Activated CD8-positive, alpha-beta memory T cell treated with anti-CD3 and anti-CD28 coated beads, Interleukin-2, amount 50 U/mL, for 1 hour (primary cell): ENCODE measurements around the gene DPYSL4.
"Not testable (repeated sequence)": the region's sequence is repeated elsewhere in the genome, so short reads cannot be mapped to it uniquely, and the experiment has no call there.

Experiments used
- DNase-seq: peaks from one replicate; pipeline ENCODE4 v3.0.0-alpha.2; 2020; ENCODE audit errors: extremely low read depth

Gene DPYSL4

DNA sequence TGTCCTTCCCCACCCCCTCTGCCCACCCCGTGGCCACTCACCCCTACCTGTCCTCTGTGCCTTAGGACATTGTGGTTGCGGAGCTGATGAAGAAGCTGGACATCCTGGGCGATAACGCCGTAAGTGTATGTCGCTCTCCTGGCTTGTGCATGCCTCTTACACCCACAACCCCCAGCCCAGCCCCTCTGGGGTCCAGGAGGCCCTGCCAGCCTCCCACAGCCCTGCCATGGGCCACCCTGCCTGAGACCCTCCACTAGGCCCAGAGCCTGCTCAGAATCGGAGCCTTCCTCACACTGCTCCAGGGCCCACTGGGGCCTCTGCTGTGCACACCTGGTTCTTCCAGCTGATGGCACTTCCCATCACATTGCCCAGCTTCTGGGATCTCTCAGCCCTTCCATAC is 36.8 kb upstream of the DPYSL4 start:
- no peak for DNase-seq

DNA sequence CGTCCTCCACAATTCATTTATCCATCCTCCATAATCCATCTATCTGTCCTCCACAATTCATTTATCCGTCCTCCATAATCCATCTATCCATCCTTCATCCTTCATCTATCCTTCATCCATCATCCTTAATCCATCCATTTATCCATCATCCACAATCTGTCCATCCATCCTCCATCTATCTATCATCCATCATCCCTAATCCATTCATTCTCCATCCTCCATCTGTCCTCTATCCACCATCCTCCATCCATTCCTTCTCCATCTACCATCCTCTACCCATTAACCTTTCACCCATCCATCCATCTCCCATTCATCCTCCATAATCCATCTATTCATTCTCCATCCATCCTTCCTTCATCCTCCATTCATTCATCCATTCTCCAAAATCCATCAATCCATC is 36.0 kb upstream of the DPYSL4 start:
- no peak for DNase-seq

DNA sequence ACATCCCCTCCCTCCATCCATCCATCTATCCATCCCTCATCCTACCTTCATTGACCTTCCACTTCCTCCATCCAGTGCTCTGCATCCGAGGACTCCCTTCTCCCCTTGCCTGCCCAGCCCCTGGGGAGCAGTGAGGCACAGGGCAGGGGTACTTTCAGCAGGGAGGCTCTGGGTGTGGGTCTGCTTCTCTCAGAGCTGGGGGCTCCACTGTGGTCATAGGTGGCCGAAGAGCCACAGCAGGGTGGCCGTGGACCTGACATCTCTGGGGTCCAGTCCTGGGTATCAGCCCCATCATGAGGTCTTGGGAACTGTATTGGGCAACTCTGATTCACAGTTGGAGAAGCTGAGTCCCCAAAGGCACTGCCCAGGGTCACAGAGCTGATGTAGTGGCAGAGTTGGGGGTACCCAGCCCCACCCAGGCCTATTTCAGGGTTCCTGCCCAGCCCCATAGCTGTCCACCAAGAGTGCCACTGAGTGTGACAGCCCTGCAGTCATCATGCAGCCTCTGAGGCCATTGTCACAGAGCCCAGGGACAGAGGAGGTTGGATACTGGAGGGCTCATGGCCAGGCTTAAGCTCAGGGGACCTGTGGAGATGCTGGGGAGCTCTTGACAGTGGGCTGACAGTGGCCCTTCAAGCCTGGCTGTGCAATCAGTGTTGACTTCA is 35.3 kb upstream of the DPYSL4 start:
- DNase-seq = no peak

DNA sequence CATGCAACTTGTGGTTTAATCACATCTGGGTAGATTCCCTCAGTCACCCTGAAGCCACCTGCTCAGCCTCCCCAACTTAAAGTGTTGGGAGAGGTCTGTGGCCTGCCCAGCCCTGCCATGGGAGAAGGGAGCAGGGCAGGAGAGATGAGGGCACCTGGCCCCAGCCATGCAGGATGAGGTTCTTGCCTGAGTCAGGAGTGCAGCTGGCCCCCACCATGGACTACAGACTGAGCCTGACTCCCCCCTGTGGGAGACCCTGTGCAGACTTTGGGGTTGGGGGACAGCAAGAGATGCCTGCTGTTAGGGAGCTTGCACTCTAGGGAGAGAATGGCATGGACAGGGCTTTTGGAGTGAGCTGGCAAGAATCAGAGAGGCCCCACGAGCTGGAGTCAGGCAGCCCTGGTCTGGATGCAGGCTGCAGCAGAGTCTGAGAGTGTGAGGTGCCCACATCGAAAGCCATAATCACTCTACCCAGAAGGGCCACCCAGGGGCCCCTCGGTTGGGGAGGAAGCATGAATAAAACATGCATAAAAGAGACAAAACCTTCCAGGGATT is 34.7 kb upstream of the DPYSL4 start:
- DNase-seq = no peak

DNA sequence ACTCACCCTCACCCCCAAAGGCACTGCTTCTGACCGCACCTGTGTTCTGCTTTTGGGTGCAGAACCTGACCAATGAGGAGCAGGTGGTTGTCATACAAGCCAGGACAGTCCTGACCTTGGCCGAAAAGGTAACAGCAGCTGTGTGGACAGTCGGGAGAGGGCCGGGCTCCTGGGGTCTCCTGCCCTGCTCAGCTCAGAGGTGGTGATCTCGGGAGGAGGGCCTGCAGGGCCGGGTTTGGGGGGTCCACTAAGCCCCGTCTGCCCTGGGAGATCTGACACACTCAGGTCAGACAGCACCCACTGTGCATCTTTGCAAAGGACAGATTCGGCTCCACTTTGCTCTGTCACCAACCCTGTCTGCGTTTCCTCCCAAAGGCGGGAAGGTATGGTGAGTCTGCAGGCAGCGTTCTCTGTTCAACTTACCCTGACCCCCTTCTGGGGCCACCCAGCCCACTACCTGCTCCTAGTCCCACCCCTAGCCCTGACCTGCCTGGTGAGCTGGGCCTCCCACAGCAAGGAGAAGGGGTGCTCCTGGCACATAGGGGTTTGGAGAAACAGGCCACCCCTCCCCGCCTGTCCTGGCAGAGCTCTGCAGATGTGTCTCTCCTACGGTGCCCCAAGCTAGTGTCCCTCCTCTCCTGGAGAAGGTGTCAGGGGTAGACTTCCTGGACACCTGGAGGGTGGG is 33.7 kb upstream of the DPYSL4 start:
- no peak for DNase-seq

DNA sequence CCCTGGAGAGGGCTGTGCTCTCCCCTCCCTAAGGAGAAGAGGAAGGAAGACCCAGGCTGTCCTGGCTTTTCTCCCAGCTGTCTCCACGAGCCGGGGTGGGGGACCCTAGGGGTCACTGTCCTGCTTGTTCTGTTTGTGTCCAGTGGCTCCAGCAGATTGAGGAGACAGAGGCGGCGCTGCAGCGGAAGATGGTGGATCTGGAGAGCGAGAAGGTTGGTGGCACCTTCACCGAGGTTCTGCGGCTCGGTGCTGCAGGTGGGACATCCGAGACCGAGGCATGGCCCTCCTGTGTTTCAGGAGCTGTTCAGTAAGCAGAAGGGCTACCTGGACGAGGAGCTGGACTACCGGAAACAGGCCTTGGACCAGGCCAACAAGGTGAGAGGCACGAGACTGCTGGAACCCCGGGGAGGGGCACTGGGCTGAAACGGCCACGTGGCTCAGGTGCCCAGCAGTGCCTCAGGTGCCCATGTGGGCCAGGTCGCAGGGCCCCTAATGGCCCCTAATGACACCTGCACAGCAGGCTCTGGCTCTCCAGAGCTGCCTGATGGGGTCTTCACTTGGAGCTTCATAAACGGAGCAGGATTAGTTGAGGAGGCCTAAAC is 33.0 kb upstream of the DPYSL4 start:
- DNase-seq = no peak

DNA sequence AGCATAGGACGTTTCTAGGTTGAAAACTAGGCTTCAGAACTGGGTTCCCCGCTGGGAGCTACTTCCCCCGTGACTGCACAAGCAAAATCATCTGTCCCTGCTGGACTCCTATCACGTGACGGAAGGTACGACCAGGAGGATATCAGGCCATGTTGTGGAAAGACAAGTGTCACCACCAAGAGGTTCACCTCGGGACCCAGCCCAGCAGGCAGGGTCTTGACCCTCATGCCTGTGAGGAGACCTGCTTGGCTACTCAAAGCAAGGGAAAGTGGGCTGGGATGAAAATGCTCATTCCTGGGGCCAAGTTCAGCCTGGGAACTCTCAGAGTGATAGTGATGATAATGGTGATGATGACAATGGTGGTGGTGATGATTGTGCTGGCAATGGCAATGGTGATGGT is 32.3 kb upstream of the DPYSL4 start:
- no peak for DNase-seq

DNA sequence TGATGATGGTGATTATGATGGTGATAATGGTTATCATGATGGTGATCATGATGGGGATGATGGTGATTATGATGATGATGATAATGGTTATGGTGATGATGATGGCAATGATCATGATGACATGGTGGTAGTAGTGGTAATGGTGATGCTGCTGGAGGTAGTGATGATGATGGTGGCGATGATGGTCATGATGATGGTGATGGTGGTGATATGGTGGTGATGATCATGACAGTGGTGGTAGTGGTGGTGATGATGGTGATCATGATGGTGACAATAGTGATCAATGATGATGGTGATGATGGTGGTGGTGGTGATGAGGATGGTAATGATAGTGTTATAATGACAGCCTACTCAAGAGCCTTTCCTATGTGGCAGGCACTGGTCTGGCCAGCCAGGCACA is 31.8 kb upstream of the DPYSL4 start:
- DNase-seq = no peak

DNA sequence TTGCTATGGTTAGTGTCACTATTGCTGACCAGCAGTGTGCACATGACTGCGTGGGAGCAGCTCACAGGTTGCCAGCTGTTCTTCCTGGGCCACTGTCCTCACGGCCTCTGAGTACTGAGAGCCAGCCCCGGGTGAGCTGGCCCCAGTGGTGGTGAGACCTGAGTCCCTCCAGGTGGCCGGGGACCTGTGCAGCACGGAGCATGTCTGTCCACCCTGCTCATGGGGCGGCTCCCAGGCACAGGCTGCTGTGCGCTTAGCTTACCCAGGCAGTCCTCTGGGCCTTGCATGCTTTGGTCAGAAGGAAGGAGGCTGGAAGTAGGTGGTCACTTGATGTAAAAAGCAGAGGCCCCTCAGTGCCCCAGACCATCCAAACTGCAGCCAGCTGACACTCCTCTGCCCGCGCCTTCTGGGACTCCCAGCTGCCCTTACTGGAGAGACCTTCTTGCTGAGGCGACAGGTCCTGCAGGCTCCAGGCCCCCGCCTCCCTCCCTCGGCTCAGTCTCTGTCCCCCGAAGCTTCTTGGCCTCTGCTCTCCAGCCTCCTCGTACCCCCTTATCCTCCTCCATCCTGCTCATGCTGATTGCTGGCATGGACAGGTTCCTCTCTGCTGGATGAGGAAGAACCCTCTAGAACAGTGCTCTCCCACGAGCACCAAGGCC is 30.9 kb upstream of the DPYSL4 start:
- DNase-seq = no peak

DNA sequence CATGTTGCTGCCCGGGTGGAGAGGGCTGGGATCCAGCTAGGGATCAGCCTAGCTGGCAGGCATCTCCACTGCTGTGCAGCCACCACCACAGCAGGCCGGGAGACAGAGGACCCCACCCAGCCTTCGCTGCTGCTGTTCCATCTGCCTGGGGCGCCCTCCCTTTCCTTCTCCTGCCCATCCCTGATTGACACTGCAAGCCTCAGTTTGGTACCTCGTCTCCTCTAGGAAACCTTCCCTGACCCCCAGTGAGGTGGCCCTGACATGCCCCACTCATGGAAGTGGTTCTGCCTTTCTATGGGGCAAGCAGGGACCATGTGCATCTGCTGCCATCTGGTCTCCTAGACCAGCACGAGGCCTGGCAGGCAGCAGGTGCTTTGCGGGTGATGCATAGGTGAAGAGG is 30.4 kb upstream of the DPYSL4 start:
- no peak for DNase-seq

DNA sequence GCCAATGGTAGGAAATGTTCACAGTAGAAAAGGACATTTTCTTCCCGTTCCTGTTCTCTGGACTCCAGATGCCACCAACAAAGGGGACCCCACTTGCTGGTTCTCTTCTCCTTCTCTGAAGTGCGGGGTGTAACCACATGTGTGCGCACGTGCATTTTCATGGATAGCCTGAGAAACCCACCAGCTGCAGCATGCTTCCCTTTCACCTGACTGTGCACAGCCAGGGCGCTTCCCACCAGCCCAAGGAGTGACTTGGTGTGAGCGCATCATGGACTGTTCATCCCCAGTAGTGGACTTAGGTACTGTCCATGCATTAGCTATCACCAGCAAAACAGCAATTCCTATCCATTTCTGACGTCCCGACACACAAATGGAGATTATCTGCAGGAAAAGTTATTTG is 29.6 kb upstream of the DPYSL4 start:
- no peak for DNase-seq

DNA sequence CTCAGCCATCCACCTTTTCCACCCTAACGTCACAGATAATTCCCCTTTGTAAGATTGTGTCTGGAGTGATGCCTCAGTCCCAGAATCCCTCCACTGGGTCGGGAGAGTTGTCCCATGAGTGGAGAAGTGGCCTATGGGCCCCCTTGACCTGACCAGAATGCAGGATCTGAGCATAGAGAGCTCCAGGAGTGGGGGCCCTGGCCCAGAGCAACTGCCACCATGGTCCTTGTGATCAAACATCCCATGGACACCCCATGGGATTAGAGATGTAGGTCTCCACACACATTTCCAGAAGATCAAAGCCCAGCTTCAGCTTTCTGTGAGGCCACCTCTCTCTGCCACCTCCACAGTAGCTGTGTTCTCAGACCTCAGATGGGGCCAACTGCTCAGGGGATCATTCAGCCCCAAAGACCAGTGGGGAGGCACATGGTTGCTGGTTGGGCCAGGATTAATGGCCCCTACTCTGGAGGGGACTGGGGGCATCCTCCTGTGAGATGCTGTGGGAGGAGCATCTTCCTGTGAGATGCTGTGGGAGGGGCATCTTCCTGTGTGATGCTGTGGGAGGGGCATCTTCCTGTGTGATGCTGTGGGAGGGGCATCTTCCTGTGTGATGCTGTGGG is 28.5 kb upstream of the DPYSL4 start:
- no peak for DNase-seq

DNA sequence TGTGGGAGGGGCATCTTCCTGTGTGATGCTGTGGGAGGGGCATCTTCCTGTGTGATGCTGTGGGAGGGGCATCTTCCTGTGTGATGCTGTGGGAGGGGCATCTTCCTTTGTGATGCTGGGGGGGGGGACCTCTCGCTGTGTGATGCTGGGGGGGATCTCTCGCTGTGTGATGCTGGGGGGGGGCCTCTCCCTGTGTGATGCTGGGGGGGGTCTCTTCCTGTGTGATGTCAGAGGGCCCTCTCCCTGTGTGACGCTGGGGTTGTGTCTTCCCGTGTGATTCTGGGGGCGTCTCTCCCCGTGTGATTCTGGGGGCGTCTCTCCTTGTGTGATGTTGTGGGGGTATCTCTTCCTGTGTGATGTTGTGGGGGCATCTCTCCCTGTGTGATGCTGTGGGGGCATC is 27.9 kb upstream of the DPYSL4 start:
- no peak for DNase-seq

DNA sequence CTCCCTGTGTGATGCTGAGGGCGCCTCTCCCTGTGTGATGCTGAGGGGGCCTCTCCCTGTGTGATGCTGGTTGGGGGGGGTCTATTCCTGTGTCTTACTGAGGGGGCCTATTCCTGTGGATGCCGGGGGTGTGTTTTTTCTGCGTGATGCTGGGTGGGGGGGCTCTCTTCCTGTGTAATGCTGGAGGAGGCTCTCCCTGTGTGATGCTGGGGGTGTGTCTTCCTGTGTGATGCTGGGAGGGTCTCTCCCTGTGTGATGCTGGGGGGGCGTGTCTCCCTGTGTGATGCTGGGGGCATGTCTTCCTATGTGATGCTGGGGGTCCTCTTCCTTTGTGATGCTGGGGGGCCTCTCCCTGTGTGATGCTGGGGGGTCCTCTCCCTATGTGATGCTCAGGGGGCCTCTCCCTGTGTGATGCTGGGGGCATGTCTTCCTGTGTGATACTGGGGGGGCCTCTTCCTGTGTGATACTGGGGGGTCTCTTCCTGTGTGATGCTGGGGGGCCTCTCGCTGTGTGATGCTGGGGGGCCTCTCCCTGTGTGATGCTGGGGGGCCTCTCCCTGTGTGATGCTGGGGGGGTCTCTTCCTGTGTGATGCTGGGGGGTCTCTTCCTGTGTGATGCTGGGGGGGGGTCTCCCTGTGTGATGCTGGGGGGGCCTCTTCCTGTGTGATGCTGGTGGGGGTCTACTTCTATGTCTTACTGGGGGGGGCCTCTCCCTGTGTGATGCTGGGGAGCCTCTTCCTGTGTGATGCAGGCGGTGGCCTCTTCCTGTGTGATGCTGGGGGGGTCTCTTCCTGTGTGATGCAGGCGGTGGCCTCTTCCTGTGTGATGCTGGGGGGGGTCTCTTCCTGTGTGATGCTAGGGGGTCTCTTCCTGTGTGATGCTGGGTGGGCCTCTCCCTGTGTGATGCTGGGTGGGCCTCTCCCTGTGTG is 27.2 kb upstream of the DPYSL4 start:
- not testable (repeated sequence) for DNase-seq

DNA sequence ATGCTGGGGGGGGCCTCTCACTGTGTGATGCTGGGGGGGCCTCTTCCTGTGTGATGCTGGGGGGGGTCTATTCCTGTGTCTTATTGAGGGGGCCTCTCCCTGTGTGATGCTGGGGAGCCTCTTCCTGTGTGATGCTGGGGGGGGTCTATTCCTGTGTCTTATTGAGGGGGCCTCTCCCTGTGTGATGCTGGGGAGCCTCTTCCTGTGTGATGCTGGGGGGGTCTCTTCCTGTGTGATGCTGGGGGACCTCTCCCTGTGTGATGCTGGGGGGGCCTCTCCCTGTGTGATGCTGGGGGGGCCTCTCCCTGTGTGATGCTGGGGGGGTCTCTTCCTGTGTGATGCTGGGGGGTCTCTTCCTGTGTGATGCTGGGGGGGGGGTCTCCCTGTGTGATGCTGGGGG is 26.5 kb upstream of the DPYSL4 start:
- not testable (repeated sequence) for DNase-seq

DNA sequence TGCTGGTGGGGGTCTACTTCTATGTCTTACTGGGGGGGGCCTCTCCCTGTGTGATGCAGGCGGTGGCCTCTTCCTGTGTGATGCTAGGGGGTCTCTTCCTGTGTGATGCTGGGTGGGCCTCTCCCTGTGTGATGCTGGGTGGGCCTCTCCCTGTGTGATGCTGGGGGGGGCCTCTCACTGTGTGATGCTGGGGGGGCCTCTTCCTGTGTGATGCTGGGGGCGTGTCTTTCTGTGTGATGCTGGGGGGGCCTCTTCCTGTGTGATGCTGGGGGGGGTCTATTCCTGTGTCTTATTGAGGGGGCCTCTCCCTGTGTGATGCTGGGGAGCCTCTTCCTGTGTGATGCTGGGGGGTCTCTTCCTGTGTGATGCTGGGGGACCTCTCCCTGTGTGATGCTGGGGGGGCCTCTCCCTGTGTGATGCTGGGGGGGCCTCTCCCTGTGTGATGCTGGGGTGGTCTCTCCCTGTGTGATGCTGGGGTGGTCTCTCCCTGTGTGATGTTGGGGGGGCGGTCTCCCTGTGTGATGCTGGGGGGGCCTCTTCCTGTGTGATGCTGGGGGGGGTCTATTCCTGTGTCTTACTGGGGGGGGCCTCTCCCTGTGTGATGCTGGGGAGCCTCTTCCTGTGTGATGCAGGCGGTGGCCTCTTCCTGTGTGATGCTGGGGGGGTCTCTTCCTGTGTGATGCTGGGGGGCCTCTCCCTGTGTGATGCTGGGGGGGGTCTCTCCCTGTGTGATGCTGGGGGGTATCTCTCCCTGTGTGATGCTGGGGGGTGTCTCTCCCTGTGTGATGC is 25.7 kb upstream of the DPYSL4 start:
- DNase-seq = not testable (repeated sequence)

DNA sequence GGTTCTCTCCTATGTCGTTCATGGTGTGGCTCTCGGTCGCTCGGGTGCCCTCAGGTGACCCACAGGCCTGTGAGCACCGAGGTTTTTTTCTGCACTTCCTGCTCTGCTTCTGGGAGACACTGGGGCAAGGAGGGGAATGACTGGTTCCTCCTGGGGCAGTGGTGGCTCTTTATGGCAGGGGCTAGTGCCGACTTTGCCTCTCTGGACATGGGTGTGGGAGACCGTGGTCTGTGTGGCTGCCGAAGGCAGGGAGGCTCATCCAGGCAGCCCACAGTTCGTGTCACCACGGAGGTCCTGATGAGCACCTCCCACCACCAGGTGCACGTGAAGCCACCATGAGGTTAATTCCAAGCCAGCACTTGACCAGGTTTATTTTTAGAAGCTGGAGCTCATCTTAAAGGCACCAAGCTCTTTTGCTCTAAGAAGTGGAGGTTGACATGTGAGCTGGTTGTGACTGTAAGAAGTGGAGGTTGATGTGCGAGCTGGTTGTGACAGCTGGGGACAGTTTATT is 24.7 kb upstream of the DPYSL4 start:
- DNase-seq = no peak

DNA sequence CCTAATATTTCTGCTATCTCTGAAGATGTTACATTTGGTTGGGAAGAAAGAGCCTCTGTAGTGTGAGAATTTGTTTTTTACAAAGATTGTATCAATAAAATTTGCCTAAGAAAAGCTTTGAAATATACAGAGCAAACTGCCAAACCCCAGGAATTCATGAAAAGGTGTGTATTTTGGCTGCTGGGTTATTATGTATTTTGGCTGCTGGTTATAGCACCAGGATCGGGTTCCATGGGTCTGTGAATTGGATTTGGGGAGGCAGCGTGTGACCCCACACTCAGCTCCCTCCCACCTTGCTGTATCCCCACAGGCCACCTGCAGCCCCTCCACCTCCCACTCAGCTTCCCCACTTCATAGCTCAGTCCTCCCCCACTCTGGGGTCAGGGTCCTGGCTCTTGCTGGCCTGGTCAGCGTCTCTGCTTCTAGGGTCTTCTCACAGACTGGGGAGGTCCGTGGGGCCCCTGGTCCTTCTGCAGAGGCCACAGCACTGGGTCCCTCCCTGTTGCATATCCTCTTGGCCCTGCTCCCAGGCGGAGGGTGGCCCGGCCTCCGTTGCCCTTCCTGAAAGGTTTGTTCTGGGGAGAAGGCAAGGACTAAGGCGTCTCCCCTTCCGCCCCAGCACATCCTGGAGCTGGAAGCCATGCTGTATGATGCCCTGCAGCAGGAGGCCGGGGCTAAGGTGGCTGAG is 24.0 kb upstream of the DPYSL4 start:
- no peak for DNase-seq

DNA sequence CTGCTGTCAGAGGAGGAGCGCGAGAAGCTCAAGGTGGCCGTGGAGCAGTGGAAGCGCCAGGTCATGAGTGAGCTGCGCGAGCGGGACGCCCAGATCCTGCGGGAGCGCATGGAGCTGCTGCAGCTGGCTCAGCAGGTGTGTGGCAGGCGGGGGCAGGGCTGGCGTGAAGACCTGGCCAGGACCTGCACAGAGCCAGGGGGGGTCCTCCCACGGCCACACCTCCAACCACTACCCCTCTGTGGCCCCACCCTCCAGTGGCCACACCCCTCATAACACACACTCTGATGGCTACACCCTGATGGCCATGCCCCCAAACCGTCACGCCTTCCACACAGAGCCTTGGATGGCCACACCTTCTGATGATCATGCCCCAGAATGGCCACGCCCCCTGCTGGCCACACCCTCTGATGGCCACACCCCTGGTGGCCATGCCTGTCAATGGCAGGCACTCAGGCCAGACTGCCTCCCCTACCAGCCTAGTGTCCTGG is 23.4 kb upstream of the DPYSL4 start:
- DNase-seq = no peak
